Endothelial cell (in vitro differentiated cells): Measurements from ENCODE around the gene PUM2. TPM values are rescaled to one million over a fixed set of nuclear protein-coding genes. Genes with fewer than 3 reads are reported as not detected.

Source experiments
- DNase-seq: peaks from one replicate; pipeline ENCODE4 v3.0.0; 2021; ENCODE audit warnings: low spot score
- H3K27ac Mint-ChIP-seq: one replicate; pipeline ENCODE4 v1.8.0; 2021; ENCODE audit warnings: mixed read lengths, inconsistent platforms; ENCODE audit not compliant: unreplicated experiment
- H3K27me3 Mint-ChIP-seq: one replicate; pipeline ENCODE4 v1.8.0; 2021; ENCODE audit warnings: mild to moderate bottlenecking, moderate library complexity, mixed read lengths, inconsistent platforms; ENCODE audit not compliant: unreplicated experiment
- H3K36me3 Mint-ChIP-seq: one replicate; pipeline ENCODE4 v1.8.0; 2021; ENCODE audit warnings: mild to moderate bottlenecking, low read depth, mixed read lengths, inconsistent platforms; ENCODE audit not compliant: unreplicated experiment
- H3K4me1 Mint-ChIP-seq: one replicate; pipeline ENCODE4 v1.8.0; 2021; ENCODE audit warnings: mild to moderate bottlenecking, mixed read lengths, inconsistent platforms; ENCODE audit not compliant: unreplicated experiment
- H3K4me3 Mint-ChIP-seq: one replicate; pipeline ENCODE4 v1.8.0; 2021; ENCODE audit warnings: mild to moderate bottlenecking, mixed read lengths, inconsistent platforms; ENCODE audit not compliant: unreplicated experiment
- H3K9me3 Mint-ChIP-seq: one replicate; pipeline ENCODE4 v1.8.0; 2021; ENCODE audit warnings: mixed read lengths, inconsistent platforms; ENCODE audit not compliant: unreplicated experiment
- total RNA-seq: library from RNA; stranded (reverse); fragmentation: NEBNext Ultra II Directional; extraction: Animal tissue kit (Norgen Biotek cat#: 25700); gene quantifications from one replicate; pipeline ENCODE4 v1.2.1, GENCODE V29; 2021; ENCODE audit not compliant: unreplicated experiment
- TF ChIP-seq, protein P1 (sequence below): fragments of 200-600 bp; sonication (generic); IDR thresholded peaks from one replicate; pipeline ENCODE4 v1.5.0; 2021; ENCODE audit warnings: antibody characterized with exemption; ENCODE audit not compliant: unreplicated experiment

PUM2 gene
- total RNA-seq, 1 donor from 2014 or later: 75.3 TPM

GRCh38 chr2:20212459-20212870, 138.2 kb downstream of the PUM2 start:
- Mint-ChIP-seq H3K4me3 (no peak overlapping the region), H3K4me1 (no peaks in the 10 kb centered on the region), H3K27ac (no peak overlapping the region), H3K36me3 (no peaks in the 10 kb centered on the region), H3K27me3 (peaks cover 12% of the 10 kb centered on the region), H3K9me3 (no peaks in the 10 kb centered on the region)
- DNase-seq: no peak
- TF ChIP-seq, protein P1, sequence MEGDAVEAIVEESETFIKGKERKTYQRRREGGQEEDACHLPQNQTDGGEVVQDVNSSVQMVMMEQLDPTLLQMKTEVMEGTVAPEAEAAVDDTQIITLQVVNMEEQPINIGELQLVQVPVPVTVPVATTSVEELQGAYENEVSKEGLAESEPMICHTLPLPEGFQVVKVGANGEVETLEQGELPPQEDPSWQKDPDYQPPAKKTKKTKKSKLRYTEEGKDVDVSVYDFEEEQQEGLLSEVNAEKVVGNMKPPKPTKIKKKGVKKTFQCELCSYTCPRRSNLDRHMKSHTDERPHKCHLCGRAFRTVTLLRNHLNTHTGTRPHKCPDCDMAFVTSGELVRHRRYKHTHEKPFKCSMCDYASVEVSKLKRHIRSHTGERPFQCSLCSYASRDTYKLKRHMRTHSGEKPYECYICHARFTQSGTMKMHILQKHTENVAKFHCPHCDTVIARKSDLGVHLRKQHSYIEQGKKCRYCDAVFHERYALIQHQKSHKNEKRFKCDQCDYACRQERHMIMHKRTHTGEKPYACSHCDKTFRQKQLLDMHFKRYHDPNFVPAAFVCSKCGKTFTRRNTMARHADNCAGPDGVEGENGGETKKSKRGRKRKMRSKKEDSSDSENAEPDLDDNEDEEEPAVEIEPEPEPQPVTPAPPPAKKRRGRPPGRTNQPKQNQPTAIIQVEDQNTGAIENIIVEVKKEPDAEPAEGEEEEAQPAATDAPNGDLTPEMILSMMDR: no peak

- Mint-ChIP-seq H3K27me3 (peaks cover 12% of the 10 kb centered on the region), H3K36me3 (no peaks in the 10 kb centered on the region), H3K27ac (no peak overlapping the region), H3K4me3 (no peak overlapping the region), H3K9me3 (no peaks in the 10 kb centered on the region), H3K4me1 (no peaks in the 10 kb centered on the region)
- no peak for DNase-seq
- TF ChIP-seq, protein P1: no peak
These were observed 138.7 kb downstream of the PUM2 start for GRCh38 chr2:20211860-20212458.

GRCh38 chr2:20211420-20211819, 139.2 kb downstream of the PUM2 start:
- Mint-ChIP-seq H3K27ac (no peak overlapping the region), H3K36me3 (no peaks in the 10 kb centered on the region), H3K4me3 (no peak overlapping the region), H3K9me3 (no peaks in the 10 kb centered on the region), H3K4me1 (no peaks in the 10 kb centered on the region), H3K27me3 (peaks cover 12% of the 10 kb centered on the region)
- DNase-seq: no peak
- TF ChIP-seq, protein P1: no peak

DNA sequence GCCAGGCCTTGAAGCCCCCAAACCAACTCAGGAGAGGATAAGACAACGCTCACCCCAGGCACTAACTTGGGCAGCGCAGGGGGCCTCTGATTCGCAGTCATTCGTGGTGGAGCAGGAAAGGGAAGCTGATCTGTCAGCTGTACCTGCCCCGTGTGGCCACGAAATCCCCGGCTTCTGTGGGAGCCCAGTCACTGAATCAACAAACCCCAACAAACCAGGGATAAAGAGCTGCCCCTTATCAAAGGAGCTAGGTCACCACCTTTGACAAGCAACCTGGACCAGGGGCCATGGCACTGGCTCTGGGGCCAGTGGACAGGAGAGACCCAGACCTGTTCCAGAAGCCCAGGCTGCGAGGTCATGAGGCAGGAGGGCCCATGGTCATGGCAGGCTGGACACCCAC, 140.2 kb downstream of the PUM2 start:
- no peaks in the 10 kb centered on the region for H3K4me1 Mint-ChIP-seq
- TF ChIP-seq, protein P1: no peak
- H3K4me3 Mint-ChIP-seq: no peak overlapping the region
- no peaks in the 10 kb centered on the region for H3K36me3 Mint-ChIP-seq
- H3K27me3 Mint-ChIP-seq: peaks cover 9% of the 10 kb centered on the region
- no peaks in the 10 kb centered on the region for H3K9me3 Mint-ChIP-seq
- DNase-seq: no peak
- no peak overlapping the region for H3K27ac Mint-ChIP-seq

DNA sequence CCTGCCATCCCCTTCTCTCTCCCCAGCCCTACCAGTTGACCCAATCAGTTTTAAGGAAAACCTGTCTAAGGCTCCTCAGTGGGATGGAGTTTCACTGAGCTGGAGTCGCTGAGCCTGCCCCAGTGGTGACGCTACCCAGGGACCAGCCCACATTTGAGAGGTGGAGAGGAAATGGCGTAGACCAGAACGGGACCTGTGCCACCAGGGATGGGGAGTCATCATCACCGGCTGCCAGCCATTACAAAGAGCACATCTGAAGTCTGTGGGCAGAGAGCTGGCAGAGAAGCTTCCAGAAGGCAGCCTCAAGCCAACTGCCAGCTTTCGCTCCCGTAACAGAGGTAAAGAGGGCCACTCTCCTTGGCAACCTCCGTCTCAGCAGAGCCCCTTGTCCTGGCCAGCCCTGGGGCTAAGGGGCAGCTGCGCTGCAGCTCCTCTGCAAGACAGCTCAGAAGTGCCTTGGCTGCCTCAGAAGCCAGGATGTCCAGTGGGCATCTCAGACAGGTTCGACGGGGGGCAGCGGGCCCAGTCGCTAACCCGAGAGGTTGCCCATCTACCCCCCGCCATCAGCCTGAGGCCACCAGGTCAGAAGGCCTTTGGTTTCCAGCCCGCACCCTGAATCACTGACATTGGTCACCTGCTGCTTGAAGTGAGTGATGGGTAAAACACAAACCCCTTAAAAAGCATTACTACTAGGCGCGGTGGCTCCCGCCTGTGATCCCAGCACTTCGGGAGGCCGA, 141.1 kb downstream of the PUM2 start:
- no peak overlapping the region for H3K27ac Mint-ChIP-seq
- H3K4me1 Mint-ChIP-seq: no peaks in the 10 kb centered on the region
- H3K9me3 Mint-ChIP-seq: no peaks in the 10 kb centered on the region
- H3K4me3 Mint-ChIP-seq: no peak overlapping the region
- TF ChIP-seq, protein P1: no peak
- H3K36me3 Mint-ChIP-seq: no peaks in the 10 kb centered on the region
- DNase-seq: no peak
- H3K27me3 Mint-ChIP-seq: peaks cover 9% of the 10 kb centered on the region
